Tibial nerve (tissue), 3 donors: ENCODE results near the gene MAN1A1.

ENCODE experiments used
- CTCF ChIP-seq, 5 experiments: fragments of 200-600 bp in 3 of 5; fragments of 450-650 bp in 2 of 5; sonication (generic) in 3 of 5; IDR thresholded peaks; one replicate each; pipeline ENCODE4 v1.5.1; 2016 to 2019; ENCODE audit warnings: antibody characterized with exemption in 5 of 5, mild to moderate bottlenecking in 3 of 5, moderate library complexity in 2 of 5
- POLR2A ChIP-seq, 2 donors: fragments of 450-650 bp; IDR thresholded peaks; one replicate each; pipeline ENCODE4 v1.6.1; 2017; ENCODE audit warnings: antibody characterized with exemption in 2 of 2, mild to moderate bottlenecking in 2 of 2, moderate library complexity in 2 of 2

DNA sequence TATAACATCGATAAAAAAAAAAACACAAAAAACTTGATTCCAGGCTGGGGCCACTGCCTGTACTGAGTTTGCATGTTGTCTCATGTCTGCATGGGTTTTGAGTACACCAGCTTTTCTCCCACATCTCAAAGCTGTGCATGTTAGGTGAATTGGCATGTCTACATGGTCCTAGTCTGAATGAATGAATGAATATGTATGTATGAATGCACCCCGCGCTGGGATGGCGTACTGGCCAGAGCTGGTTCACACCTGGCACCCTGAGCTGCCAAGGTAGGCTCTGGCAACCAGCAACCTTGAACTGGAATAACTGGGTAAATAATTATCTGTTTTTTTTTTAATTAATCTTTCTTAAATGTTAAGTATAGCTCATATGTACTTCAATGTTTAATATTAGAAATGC, 131.0 kb downstream of the MAN1A1 start:
- no peak for TF ChIP-seq POLR2A (IDR thresholded peaks at IDR 0.05)
- no peak for TF ChIP-seq CTCF (IDR thresholded peaks at IDR 0.05)
